Natural killer cell (primary cell): ENCODE data around the gene CD79B. TPM values are rescaled to one million over a fixed set of nuclear protein-coding genes. Genes with fewer than 3 reads are reported as not detected.
"Not testable (repeated sequence)": the region's sequence is repeated elsewhere in the genome, so short reads cannot be mapped to it uniquely, and the experiment has no call there.

Experiments
- ATAC-seq, 3 donors: fragments of 150-1000 bp in 2 of 3; fragments of 200-7000 bp in 1 of 3; cut with Tn5 transposase; 1 replicate in 1 of 3; 2 replicates in 2 of 3; pipeline ENCODE4 v1.10.0; 2021; ENCODE audit warnings: mild to moderate bottlenecking in 2 of 3, moderate library complexity in 2 of 3
- DNase-seq, 2 donors: peaks; one replicate each; pipeline versions ENCODE4 v3.0.0 to v3.0.0-alpha.2; 2013 to 2021; ENCODE audit warnings: mixed read lengths in 1 of 2
- H3K27ac ChIP-seq: one replicate; pipeline ENCODE4 v1.5.1; 2013; ENCODE audit warnings: mild to moderate bottlenecking, low read length
- H3K27me3 ChIP-seq: one replicate; pipeline ENCODE4 v1.6.1; 2013; ENCODE audit warnings: low read length; ENCODE audit not compliant: control insufficient read depth, insufficient read depth
- H3K36me3 ChIP-seq: one replicate; pipeline ENCODE4 v1.6.1; 2013; ENCODE audit warnings: low read length; ENCODE audit not compliant: control insufficient read depth, insufficient read depth
- H3K4me1 ChIP-seq: one replicate; pipeline ENCODE4 v1.6.1; 2013; ENCODE audit warnings: low read length; ENCODE audit not compliant: control insufficient read depth, insufficient read depth
- H3K4me3 ChIP-seq: one replicate; pipeline ENCODE4 v1.5.1; 2013; ENCODE audit warnings: low read length
- H3K9me3 ChIP-seq: one replicate; pipeline ENCODE4 v1.6.1; 2013; ENCODE audit warnings: low read length; ENCODE audit not compliant: control insufficient read depth, insufficient read depth
- H3K27ac Mint-ChIP-seq, 2 donors: one replicate each; pipeline ENCODE4 v1.8.0; 2022; ENCODE audit warnings: mild to moderate bottlenecking in 2 of 2, mixed read lengths in 2 of 2, moderate library complexity in 1 of 2
- H3K27me3 Mint-ChIP-seq, 2 donors: one replicate each; pipeline ENCODE4 v1.8.0; 2022; ENCODE audit warnings: low read depth in 2 of 2, mixed read lengths in 2 of 2
- H3K36me3 Mint-ChIP-seq: one replicate; pipeline ENCODE4 v1.8.0; 2022; ENCODE audit warnings: mixed read lengths
- H3K4me1 Mint-ChIP-seq, 2 donors: one replicate each; pipeline ENCODE4 v1.8.0; 2022; ENCODE audit warnings: mixed read lengths in 2 of 2
- H3K4me3 Mint-ChIP-seq: one replicate; pipeline ENCODE4 v1.8.0; 2022; ENCODE audit warnings: mild to moderate bottlenecking, moderate library complexity, mixed read lengths
- H3K9me3 Mint-ChIP-seq, 2 donors: one replicate each; pipeline ENCODE4 v1.8.0; 2022; ENCODE audit warnings: mixed read lengths in 2 of 2
- CTCF ChIP-seq: fragments of 200-600 bp; IDR thresholded peaks from one replicate; pipeline ENCODE4 v1.8.0; 2022; ENCODE audit warnings: antibody characterized with exemption
- WGBS: methylation state at CpG from one replicate; pipeline ENCODE4 v1.1.7; 2013; ENCODE audit warnings: missing lambda C conversion rate; ENCODE audit not compliant: insufficient coverage; 5-methylcytosine and 5-hydroxymethylcytosine counted together
- intact Hi-C: fragments of 100-400 bp; cut with micrococcal nuclease; formaldehyde crosslinking; loops from one replicate; pipeline ENCODE4 v1.14.2; 2022
- total RNA-seq, 4 donors: library from RNA; stranded (reverse); fragments of 120-200 nt in 1 of 4; gene quantifications; one replicate each; pipeline versions ENCODE4 v1.2.3 to v1.2.4, GENCODE V29; 2013 to 2022

The CD79B gene
- total RNA-seq, 3 donors from 2014 or later (not counting 1 experiment from before 2014, with no cell fraction given), result 26.9 to 28.9 (median 27.2) TPM

GRCh38 chr17:63894821-63895220 is 37.3 kb downstream of the CD79B start:
- H3K9me3 ChIP-seq, ATAC-seq, intact Hi-C loops, H3K4me3 ChIP-seq, H3K4me3 Mint-ChIP-seq, H3K4me1 ChIP-seq, H3K4me1 Mint-ChIP-seq, H3K36me3 Mint-ChIP-seq, H3K27ac Mint-ChIP-seq, H3K27me3 ChIP-seq, H3K9me3 Mint-ChIP-seq, H3K27me3 Mint-ChIP-seq, H3K27ac ChIP-seq, DNase-seq, H3K36me3 ChIP-seq: not testable (repeated sequence)
- 93% methylated on average over 1 of the region's 10 CpGs for WGBS

GRCh38 chr17:63894021-63894420 is 38.1 kb downstream of the CD79B start:
- intact Hi-C loops, H3K36me3 ChIP-seq, H3K4me1 Mint-ChIP-seq, H3K27me3 Mint-ChIP-seq, H3K4me1 ChIP-seq, H3K9me3 ChIP-seq, H3K27ac Mint-ChIP-seq, ATAC-seq, H3K27me3 ChIP-seq, H3K27ac ChIP-seq, H3K4me3 Mint-ChIP-seq, H3K4me3 ChIP-seq, DNase-seq, H3K9me3 Mint-ChIP-seq, H3K36me3 Mint-ChIP-seq: not testable (repeated sequence)
- 86% methylated on average over 2 of the region's 3 CpGs for WGBS

- intact Hi-C loops, H3K27me3 ChIP-seq, H3K4me1 Mint-ChIP-seq, H3K4me1 ChIP-seq, H3K27ac Mint-ChIP-seq, H3K27me3 Mint-ChIP-seq, H3K27ac ChIP-seq, H3K4me3 Mint-ChIP-seq, ATAC-seq, H3K9me3 ChIP-seq, H3K36me3 Mint-ChIP-seq, H3K9me3 Mint-ChIP-seq, DNase-seq, H3K4me3 ChIP-seq, H3K36me3 ChIP-seq: not testable (repeated sequence)
- 94% methylated on average over 7 of the region's 11 CpGs for WGBS
These were observed 39.7 kb downstream of the CD79B start for GRCh38 chr17:63892316-63893037.

GRCh38 chr17:63889026-63889848 is 42.9 kb downstream of the CD79B start:
- ATAC-seq, result peak; percentile 68 to 75 (median 75)
- 39% methylated on average over 9 of the region's 13 CpGs for WGBS
- H3K9me3 Mint-ChIP-seq, H3K36me3 ChIP-seq, H3K4me3 Mint-ChIP-seq, intact Hi-C loops, H3K36me3 Mint-ChIP-seq, H3K4me1 ChIP-seq, H3K4me1 Mint-ChIP-seq, H3K9me3 ChIP-seq, H3K27me3 Mint-ChIP-seq, H3K27ac Mint-ChIP-seq, H3K4me3 ChIP-seq, H3K27me3 ChIP-seq, H3K27ac ChIP-seq: not testable (repeated sequence)
- peak; percentile 65 for TF ChIP-seq CTCF
- peak in 1 of 2 donors; percentile 61 for DNase-seq

GRCh38 chr17:63885119-63885518 is 47.0 kb downstream of the CD79B start:
- H3K36me3 ChIP-seq, H3K27ac ChIP-seq, H3K36me3 Mint-ChIP-seq, DNase-seq, H3K27me3 Mint-ChIP-seq, H3K4me3 ChIP-seq, H3K27ac Mint-ChIP-seq, H3K9me3 Mint-ChIP-seq, H3K9me3 ChIP-seq, H3K27me3 ChIP-seq, H3K4me1 Mint-ChIP-seq, intact Hi-C loops, H3K4me1 ChIP-seq, ATAC-seq, H3K4me3 Mint-ChIP-seq: not testable (repeated sequence)
- WGBS, result 93% methylated on average over 8 of the region's 11 CpGs

GRCh38 chr17:63882626-63883126 is 49.5 kb downstream of the CD79B start:
- H3K36me3 Mint-ChIP-seq, H3K4me3 ChIP-seq, H3K27ac ChIP-seq, H3K4me1 Mint-ChIP-seq, H3K4me3 Mint-ChIP-seq, H3K27me3 Mint-ChIP-seq, DNase-seq, H3K27ac Mint-ChIP-seq, H3K9me3 Mint-ChIP-seq, intact Hi-C loops, H3K36me3 ChIP-seq, H3K9me3 ChIP-seq, ATAC-seq, H3K4me1 ChIP-seq, H3K27me3 ChIP-seq: not testable (repeated sequence)
- 80% methylated on average over 9 of the region's 9 CpGs for WGBS
